Effector memory CD4-positive, alpha-beta T cell (primary cell): Measurements from ENCODE around the gene CCNDBP1.
A peak's percentile ranks its signal among the peaks of the same experiment; 100 is the strongest.
"Not testable (repeated sequence)": the region's sequence is repeated elsewhere in the genome, so short reads cannot be mapped to it uniquely, and the experiment has no call there.

Source experiments
- DNase-seq, 3 donors: peaks; one replicate each; pipeline ENCODE4 v3.0.0-alpha.2; 2020
- H3K27ac ChIP-seq: 2 replicates; pipeline ENCODE4 v1.7.0; 2013; ENCODE audit warnings: mild to moderate bottlenecking, low read length, moderate library complexity; ENCODE audit not compliant: insufficient read depth, poor library complexity, severe bottlenecking
- H3K27me3 ChIP-seq: replicated peaks from 2 replicates; pipeline ENCODE4 v1.7.0; 2013; ENCODE audit warnings: mild to moderate bottlenecking, low read length; ENCODE audit not compliant: insufficient read depth, control insufficient read depth, poor library complexity, severe bottlenecking
- H3K36me3 ChIP-seq: 2 replicates; pipeline ENCODE4 v1.7.0; 2013; ENCODE audit warnings: mild to moderate bottlenecking, low read length, moderate library complexity; ENCODE audit not compliant: control insufficient read depth, insufficient read depth
- H3K4me1 ChIP-seq: 2 replicates; pipeline ENCODE4 v1.7.0; 2013; ENCODE audit warnings: low read length, mild to moderate bottlenecking; ENCODE audit not compliant: control insufficient read depth, insufficient read depth, poor library complexity, severe bottlenecking
- H3K4me3 ChIP-seq: 2 replicates; pipeline ENCODE4 v1.7.0; 2013; ENCODE audit warnings: low read length, low read depth, mild to moderate bottlenecking; ENCODE audit not compliant: insufficient read depth, poor library complexity, severe bottlenecking
- H3K9me3 ChIP-seq: 2 replicates; pipeline ENCODE4 v1.7.0; 2013; ENCODE audit warnings: mild to moderate bottlenecking, low read length, moderate library complexity; ENCODE audit not compliant: control insufficient read depth

The CCNDBP1 gene

DNA sequence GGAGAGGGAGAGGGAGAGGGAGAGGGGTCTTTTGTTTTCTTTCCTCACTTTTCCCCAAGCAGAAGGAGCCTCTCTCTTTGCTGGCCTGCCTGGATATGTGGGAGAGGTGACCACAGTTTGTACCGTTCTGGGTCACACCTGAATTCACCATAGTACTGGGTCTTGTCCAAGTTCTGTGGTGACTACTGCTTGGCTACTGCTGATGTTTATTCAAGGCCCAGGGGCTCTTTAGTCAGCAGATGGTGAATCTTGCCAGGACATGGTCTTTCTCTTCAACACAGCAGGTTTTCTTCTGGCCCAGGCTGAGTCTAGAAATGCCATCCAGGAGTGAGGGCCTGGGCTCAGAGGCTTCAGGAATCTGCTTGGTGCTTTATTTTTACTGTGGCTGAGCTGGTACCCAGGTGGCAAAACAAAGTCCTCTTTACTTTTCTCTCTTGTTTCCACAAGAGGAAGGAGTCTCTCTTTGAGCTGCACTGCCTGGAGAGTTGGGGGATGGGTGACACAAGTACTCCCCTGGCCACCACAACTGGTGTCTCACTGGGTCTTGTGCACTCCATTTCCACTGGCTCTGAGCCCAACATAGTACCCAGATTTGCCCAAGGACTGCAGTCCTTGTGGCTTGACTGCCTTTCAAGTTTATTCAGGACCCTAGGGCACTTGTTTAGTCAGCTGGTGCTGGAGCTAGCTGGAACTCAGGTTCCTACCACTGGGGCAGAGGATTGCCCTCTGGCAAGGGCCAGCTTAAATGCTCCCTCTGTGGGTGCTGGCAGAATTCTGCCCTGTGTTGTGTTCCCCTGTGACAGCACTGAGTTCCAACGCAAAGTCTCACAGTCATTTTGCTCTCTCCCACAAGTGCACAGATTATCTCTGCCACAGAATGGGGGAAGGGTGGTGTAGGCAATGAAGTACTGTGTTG lies 16.8 kb upstream of the CCNDBP1 start:
- Histone ChIP-seq H3K9me3 (no peaks in the 10 kb centered on the region), H3K27ac (no peak overlapping the region), H3K27me3 (no peaks in the 10 kb centered on the region), H3K4me3 (no peak overlapping the region), H3K4me1 (no peaks in the 10 kb centered on the region), H3K36me3 (peaks cover 7% of the 10 kb centered on the region)
- DNase-seq: no peak

DNA sequence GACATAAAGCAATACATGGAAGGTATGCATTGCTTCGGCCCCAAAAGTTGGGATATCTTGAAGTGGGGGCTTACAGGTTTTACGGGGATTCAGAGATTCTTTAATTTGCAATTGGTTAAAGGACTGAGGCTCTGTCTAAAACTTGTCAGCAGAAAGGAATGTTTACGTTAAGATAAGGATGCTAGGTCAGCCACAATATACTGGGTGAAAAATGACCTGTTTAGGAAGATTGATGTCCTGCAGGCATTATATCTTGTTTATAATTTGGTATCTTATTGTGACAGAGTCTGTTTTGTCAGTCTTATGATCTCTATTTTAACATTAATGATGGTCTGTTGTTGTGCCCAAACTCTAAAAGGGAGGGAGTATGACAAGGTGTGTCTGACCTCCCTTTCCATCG lies 15.3 kb upstream of the CCNDBP1 start:
- Histone ChIP-seq H3K4me3 (no peak overlapping the region), H3K36me3 (peaks cover 11% of the 10 kb centered on the region), H3K27ac (no peak overlapping the region), H3K27me3 (no peaks in the 10 kb centered on the region), H3K9me3 (no peaks in the 10 kb centered on the region), H3K4me1 (no peaks in the 10 kb centered on the region)
- DNase-seq: no peak

DNA sequence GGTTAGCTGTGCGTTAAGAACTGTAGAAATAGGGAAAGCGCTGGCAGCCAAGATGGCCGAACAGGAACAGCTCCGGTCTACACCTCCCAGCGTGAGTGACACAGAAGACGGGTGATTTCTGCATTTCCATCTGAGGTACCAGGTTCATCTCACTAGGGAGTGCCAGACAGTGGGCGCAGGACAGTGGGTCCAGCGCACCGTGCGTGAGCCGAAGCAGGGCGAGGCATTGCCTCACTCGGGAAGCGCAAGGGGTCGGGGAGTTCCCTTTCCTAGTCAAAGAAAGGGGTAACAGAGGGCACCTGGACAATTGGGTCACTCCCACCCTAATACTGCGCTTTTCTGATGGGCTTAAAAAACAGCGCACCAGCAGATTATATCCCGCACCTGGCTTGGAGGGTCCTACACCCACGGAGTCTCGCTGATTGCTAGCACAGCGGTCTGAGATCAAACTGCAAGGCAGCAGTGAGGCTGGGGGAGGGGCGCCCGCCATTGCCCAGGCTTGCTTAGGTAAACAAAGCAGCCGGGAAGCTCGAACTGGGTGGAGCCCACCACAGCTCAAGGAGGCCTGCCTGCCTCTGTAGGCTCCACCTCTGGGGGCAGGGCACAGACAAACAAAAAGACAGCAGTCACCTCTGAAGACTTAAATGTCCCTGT lies 9.4 kb upstream of the CCNDBP1 start:
- H3K27ac ChIP-seq, DNase-seq, H3K27me3 ChIP-seq, H3K4me1 ChIP-seq, H3K9me3 ChIP-seq, H3K36me3 ChIP-seq, H3K4me3 ChIP-seq: not testable (repeated sequence)

DNA sequence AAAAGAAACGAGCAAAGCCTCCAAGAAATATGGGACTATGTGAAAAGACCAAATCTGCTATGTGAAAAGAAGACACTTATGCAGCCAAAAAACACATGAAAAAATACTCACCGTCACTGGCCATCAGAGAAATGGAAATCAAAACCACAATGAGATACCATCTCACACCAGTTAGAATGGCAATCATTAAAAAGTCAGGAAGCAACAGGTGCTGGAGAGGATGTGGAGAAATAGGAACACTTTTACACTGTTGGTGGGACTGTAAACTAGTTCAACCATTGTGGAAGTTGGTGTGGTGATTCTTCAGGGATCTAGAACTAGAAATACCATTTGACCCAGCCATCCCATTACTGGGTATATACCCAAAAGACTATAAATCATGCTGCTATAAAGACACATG lies 8.1 kb upstream of the CCNDBP1 start:
- not testable (repeated sequence) for H3K4me3 ChIP-seq, H3K9me3 ChIP-seq, H3K27ac ChIP-seq, H3K4me1 ChIP-seq, H3K27me3 ChIP-seq, DNase-seq, H3K36me3 ChIP-seq

DNA sequence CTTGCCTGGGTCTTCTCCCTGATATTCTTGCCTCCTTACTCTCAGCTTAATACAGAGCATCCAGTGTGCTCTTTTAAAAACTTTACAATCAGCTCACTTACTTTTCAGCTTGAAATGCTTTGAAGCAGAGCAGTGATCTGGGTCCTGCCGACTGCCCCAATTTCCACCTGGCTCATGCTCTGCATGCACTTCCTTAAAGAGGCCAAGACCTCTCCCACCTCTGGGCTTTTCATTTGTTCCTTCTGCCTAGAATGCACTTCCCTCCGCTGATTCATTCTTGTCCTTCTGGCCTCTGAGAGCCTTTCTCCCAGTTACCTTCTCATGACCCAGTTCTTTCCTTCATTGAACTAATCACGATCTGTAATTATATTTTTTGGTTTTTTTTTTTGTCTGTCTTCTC lies 1.9 kb upstream of the CCNDBP1 start:
- Histone ChIP-seq H3K9me3 (no peaks in the 10 kb centered on the region), H3K36me3 (peaks cover 4% of the 10 kb centered on the region), H3K27ac (no peak overlapping the region), H3K4me1 (peaks cover 14% of the 10 kb centered on the region), H3K4me3 (no peak overlapping the region), H3K27me3 (no peaks in the 10 kb centered on the region)
- DNase-seq: no peak

DNA sequence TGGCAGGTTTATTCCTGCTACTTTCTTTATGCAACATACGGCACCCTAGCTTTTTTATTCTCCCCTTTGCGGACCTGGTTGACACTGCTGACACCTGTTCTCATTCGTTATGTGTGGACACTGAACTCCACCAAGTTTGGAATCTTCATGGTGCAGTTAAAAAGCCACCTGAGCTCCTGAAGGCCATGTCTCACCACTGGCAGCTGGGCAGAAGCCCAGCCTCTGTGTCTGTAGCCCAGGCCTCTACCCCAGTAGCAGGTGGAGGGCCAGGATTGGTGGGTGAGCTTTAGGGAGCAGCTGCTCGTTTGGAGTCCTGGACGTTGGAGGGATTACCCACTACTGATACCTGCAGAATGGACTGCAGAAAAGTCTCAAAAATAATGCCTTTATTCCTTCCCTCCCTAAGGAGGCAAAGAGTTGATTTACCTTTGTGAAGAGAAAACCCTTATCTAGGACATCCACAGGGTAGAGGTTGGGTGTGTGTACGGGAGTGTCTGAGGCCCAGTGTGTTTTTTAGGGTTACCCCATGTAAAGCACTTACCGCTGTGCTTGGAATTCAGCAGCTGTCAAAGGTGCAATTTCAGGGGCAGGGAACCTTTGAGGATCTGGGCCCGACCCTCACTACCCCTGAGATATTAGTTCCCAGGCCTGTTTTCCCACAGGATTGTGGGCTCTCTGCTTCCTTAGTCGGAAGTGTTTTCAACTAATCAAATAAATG lies 637 bp upstream of the CCNDBP1 start:
- peaks cover 14% of the 10 kb centered on the region for H3K4me1 ChIP-seq
- H3K4me3 ChIP-seq: peak overlapping the region; percentile 78
- H3K9me3 ChIP-seq: no peaks in the 10 kb centered on the region
- no peak for DNase-seq
- H3K36me3 ChIP-seq: peaks cover 8% of the 10 kb centered on the region
- H3K27me3 ChIP-seq: no peaks in the 10 kb centered on the region
- H3K27ac ChIP-seq: peak overlapping the region; percentile 84

DNA sequence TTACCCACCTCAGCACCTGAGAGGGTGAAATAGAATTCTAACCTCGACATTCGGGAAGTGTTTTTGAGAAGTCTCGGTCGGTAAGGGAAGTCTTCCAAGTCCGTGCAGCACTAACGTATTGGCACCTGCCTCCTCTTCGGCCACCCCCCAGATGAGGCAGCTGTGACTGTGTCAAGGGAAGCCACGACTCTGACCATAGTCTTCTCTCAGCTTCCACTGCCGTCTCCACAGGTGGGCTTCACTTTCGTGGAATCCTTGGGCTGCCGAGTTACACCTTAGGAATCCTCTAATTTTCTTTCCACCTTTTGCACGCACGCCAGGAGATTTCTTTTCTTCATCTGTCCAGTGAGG lies 775 bp downstream of the CCNDBP1 start:
- Histone ChIP-seq H3K36me3 (peaks cover 21% of the 10 kb centered on the region), H3K4me3 (peak overlapping the region; percentile 78), H3K9me3 (no peaks in the 10 kb centered on the region), H3K27me3 (no peaks in the 10 kb centered on the region), H3K27ac (peak overlapping the region; percentile 84), H3K4me1 (peaks cover 14% of the 10 kb centered on the region)
- DNase-seq: no peak

DNA sequence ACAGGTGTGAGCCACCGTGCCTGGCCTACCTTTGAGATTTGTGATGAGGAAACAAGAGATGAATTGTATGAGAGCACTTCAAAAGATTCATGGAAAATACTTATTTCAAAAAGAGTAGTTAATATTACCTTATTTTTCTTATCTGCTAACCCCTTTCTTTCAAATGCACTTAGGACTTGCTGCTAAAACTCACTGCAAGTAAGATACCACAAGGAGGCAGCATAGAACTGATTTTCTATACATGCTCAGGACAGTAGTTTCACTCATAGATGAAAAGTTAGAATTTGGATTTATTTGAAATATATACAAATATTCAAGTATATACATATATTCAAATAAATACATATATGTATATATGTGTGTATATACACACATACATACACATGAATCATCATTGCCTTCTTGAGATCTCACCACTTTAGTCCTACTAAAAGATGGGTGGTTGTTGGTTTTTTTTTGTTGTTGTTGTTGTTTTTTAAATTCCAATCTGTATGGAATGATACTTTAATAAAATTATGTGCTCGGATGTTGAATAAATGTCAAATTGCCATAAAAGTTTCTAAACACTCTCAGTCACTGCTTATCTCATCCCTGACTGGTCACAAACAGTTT lies 2.4 kb downstream of the CCNDBP1 start:
- H3K27me3 ChIP-seq: no peaks in the 10 kb centered on the region
- no peak overlapping the region for H3K4me3 ChIP-seq
- peaks cover 37% of the 10 kb centered on the region for H3K36me3 ChIP-seq
- peaks cover 14% of the 10 kb centered on the region for H3K4me1 ChIP-seq
- H3K9me3 ChIP-seq: no peaks in the 10 kb centered on the region
- no peak overlapping the region for H3K27ac ChIP-seq
- no peak for DNase-seq

DNA sequence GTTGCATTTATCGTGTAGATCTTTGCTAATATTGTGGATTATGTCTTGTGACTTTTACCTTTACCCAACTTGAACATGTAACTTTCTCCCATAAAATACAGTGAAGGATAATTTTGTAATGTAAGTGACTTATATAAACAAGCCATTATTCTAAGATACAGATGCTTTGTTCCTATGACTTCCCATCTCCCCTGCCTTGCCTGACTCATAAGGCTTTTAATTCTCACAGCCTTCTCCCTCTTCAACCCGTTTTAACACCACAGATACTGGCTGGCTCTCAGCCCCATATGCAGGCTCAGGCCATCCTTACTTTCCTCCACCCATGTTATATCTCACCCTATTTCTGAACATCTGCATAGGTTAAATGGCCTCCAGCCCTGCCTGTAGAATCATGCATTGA lies 4.1 kb downstream of the CCNDBP1 start:
- peaks cover 51% of the 10 kb centered on the region for H3K36me3 ChIP-seq
- H3K9me3 ChIP-seq: no peaks in the 10 kb centered on the region

More for the DNA sequence above, 4.1 kb downstream of the CCNDBP1 start:
- peaks cover 14% of the 10 kb centered on the region for H3K4me1 ChIP-seq
- no peak overlapping the region for H3K27ac ChIP-seq
- no peaks in the 10 kb centered on the region for H3K27me3 ChIP-seq
- no peak for DNase-seq
- no peak overlapping the region for H3K4me3 ChIP-seq
